ENCODE results near the gene GATAD1. TPM values are rescaled to one million over a fixed set of nuclear protein-coding genes. Genes with fewer than 3 reads are reported as not detected.

Gene GATAD1
- total and polyA plus RNA-seq, 2 experiments from 2014 or later = 10.0 to 20.1 TPM

- H3K9me3 ChIP-seq (ENCODE audit: low read depth) = no peaks in the 10 kb centered on the region
- H3K4me1 ChIP-seq (ENCODE audit: insufficient read depth) = no peaks in the 10 kb centered on the region
- DNase-seq = no peak
- no peaks in the 10 kb centered on the region for H3K9me2 ChIP-seq (ENCODE audit: insufficient read depth)
- WGBS, 2 experiments (ENCODE audit: low coverage in 1 of 2, low lambda C conversion rate in 2 of 2, missing lambda C conversion rate in 2 of 2) = 94 to 97% methylated on average over 5 of the region's 5 CpGs
- no peaks in the 10 kb centered on the region for H3F3A ChIP-seq (ENCODE audit: insufficient read depth)
- in situ Hi-C loops (cut with MboI) = no loop called here
- no peak overlapping the region for H3K27ac ChIP-seq
- H3K9ac ChIP-seq = no peak overlapping the region
- no peaks in the 10 kb centered on the region for H4K20me1 ChIP-seq (ENCODE audit: insufficient read depth)
- peaks cover 20% of the 10 kb centered on the region; the same call in 1 of the 2 replicates for H3K36me3 ChIP-seq (ENCODE audit: low read depth)
- H3K79me2 ChIP-seq (ENCODE audit: insufficient read depth) = no peaks in the 10 kb centered on the region
- H3K4me3 ChIP-seq = no peak overlapping the region
- H3K4me2 ChIP-seq (ENCODE audit: unreplicated experiment) = no peak overlapping the region
- H2AFZ ChIP-seq = no peak overlapping the region
- H3K27me3 ChIP-seq (replicated peaks; ENCODE audit: insufficient read depth) = no peaks in the 10 kb centered on the region
- TF ChIP-seq EZH2phosphoT487 (IDR thresholded peaks at IDR 0.05; ENCODE audit: insufficient read depth, low read depth) (no peak), EZH2 (IDR thresholded peaks at IDR 0.05; ENCODE audit: insufficient read depth, poor library complexity, severe bottlenecking) (no peak)
Measured at GRCh38 chr7:92508946-92509345, 61.7 kb downstream of the GATAD1 start.

Other genes with a start within 250 kb of the GATAD1 start
- gene KRIT1, start 201.6 kb upstream of the GATAD1 start, total RNA-seq (2014; rRNA removed; shearing (Covaris generic)) = 29.5 and 61.8 TPM in 2 replicates
- gene KRIT1, start 201.6 kb upstream of the GATAD1 start, polyA plus RNA-seq (2016; fragmentation: Nextera tagmentation; extraction: Ambion mirVana) = 18.0 and 29.7 TPM in 2 replicates
- 36.7 and 43.1 TPM in 2 replicates for gene ANKIB1, start 201.5 kb upstream of the GATAD1 start, total RNA-seq (2014; rRNA removed; shearing (Covaris generic))
- gene ANKIB1, start 201.5 kb upstream of the GATAD1 start, polyA plus RNA-seq (2016; fragmentation: Nextera tagmentation; extraction: Ambion mirVana) = 12.6 and 12.9 TPM in 2 replicates
- not detected in 2 replicates for gene ERVW-1, start 30.5 kb downstream of the GATAD1 start, total RNA-seq (2014; rRNA removed; shearing (Covaris generic))
- gene ERVW-1, start 30.5 kb downstream of the GATAD1 start, polyA plus RNA-seq (2016; fragmentation: Nextera tagmentation; extraction: Ambion mirVana) = not detected in 2 replicates
- 9.6 and 12.8 TPM in 2 replicates for gene PEX1, start 81.0 kb downstream of the GATAD1 start, total RNA-seq (2014; rRNA removed; shearing (Covaris generic))
- 6.4 and 6.5 TPM in 2 replicates for gene PEX1, start 81.0 kb downstream of the GATAD1 start, polyA plus RNA-seq (2016; fragmentation: Nextera tagmentation; extraction: Ambion mirVana)
- 6.2 and 12.8 TPM in 2 replicates for gene RBM48, start 81.3 kb downstream of the GATAD1 start, total RNA-seq (2014; rRNA removed; shearing (Covaris generic))
- gene RBM48, start 81.3 kb downstream of the GATAD1 start, polyA plus RNA-seq (2016; fragmentation: Nextera tagmentation; extraction: Ambion mirVana) = 12.9 and 13.4 TPM in 2 replicates
- 17.1 and 18.2 TPM in 2 replicates for gene FAM133B, start 142.9 kb downstream of the GATAD1 start, total RNA-seq (2014; rRNA removed; shearing (Covaris generic))
- gene FAM133B, start 142.9 kb downstream of the GATAD1 start, polyA plus RNA-seq (2016; fragmentation: Nextera tagmentation; extraction: Ambion mirVana) = 22.6 and 23.0 TPM in 2 replicates

Measured in GM23248 (cell line).